Measurements from ENCODE around the gene DIRAS1.

Gene DIRAS1

DNA sequence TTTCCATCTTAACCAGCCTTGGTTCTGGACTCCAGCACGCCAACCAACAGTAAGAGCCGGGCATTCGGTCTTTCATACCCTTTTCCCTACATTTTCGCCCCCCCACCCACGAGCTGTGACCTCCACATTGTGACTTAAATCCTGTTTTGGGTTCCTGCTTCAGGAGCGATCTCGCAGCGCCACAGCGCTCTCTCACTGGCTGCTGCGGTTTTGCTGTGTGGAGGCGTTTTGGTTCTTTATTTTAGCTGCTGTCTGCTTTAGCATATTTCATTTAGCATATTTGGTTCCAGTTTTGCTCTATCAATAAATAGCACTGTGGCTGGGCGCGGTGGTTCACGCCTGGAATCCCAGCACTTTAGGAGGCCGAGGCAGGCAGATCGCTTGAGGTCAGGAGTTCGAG, 38.2 kb upstream of the DIRAS1 start:
- Mint-ChIP-seq H3K27me3 (no peaks in the 10 kb centered on the region), H3K36me3 (no peaks in the 10 kb centered on the region), H3K9me3 (ENCODE audit: low read depth) (no peaks in the 10 kb centered on the region), H3K4me3 (no peak overlapping the region), H3K27ac (no peak overlapping the region), H3K4me1 (ENCODE audit: low read depth) (peaks cover 2% of the 10 kb centered on the region)

DNA sequence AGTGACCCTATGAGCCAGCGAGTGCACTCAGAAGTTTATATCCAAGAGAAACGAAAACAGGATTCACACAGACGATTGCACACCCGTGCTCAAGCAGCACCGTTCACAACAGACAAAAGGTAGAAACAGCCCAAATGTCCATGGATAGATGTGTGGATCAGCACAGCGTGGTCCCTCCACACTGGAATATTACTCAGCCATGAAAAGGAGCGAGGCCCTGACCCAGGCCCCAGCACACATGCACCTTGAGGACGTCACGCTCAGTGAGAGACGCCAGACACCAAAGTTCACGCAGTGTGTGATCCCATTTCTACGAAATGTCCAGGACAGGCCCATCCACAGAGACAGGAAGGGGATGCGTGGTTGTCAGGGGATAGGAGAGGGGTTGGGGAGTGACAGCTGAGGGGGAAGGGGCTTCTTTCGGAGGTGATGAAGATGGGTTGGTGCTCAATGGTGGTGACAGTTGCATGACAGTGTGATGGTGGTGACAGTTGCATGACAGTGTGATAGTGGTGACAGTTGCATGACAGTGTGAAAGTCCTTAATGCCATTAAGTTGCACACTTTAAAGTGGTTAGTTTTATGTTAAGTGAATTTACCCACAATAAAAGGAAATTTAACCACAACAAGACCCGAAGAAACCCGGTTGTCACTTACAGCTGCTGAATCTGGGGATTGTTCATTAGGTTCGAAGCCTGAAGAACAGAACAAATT, 37.6 kb upstream of the DIRAS1 start:
- Mint-ChIP-seq H3K9me3 (ENCODE audit: low read depth) (no peaks in the 10 kb centered on the region), H3K27me3 (no peaks in the 10 kb centered on the region), H3K27ac (no peak overlapping the region), H3K36me3 (no peaks in the 10 kb centered on the region), H3K4me1 (ENCODE audit: low read depth) (peaks cover 2% of the 10 kb centered on the region), H3K4me3 (no peak overlapping the region)

DNA sequence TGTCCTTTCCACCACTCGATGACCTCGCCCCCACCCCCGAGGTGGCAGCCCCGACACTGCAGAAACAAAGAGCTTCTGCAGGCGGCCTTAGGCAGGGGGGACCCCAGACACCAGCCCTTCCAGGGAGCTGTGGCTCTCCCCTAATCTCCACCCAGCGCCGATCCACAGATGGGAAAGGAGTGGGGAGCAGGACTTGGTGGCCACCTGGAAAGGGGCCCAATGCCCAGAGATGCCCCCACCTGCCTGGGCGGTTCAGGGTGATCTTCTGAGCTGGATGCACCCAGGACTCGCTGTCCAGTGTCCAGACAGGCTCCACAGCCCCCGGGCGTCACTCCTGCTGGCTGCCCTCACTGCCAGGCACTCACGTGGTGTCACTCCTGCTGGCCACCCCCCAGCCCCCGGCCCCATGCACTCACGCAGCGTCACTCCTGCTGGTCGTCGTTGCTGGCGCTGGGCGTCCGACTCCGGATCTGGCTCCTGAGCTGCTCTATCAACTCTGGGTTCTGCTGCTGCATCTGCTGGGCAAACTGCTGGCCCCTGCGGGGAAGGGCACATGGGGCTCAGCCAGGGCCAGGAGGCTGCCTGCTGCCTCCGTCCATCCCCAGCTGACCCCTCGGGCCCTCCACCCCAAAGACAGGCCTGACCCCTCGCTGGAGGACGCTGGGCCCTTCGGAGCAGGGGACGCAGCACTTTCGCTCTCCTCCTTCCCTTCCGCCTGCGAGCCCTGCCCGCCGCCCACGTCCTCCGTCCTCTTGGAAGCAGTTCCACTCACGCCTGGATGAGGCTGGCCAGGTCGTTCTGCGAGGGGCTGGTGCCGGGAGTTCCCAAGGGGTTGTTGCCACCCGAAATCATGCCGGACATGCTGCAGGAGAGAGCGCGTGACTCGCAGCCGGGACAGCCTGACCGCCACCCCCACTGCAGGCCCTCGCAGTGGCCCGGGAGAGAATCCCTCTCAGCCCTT, 36.0 kb upstream of the DIRAS1 start:
- no peaks in the 10 kb centered on the region for H3K36me3 Mint-ChIP-seq
- peaks cover 2% of the 10 kb centered on the region for H3K4me1 Mint-ChIP-seq (ENCODE audit: low read depth)
- H3K4me3 Mint-ChIP-seq: no peak overlapping the region
- H3K27me3 Mint-ChIP-seq: no peaks in the 10 kb centered on the region
- H3K9me3 Mint-ChIP-seq (ENCODE audit: low read depth): no peaks in the 10 kb centered on the region
- no peak overlapping the region for H3K27ac Mint-ChIP-seq

DNA sequence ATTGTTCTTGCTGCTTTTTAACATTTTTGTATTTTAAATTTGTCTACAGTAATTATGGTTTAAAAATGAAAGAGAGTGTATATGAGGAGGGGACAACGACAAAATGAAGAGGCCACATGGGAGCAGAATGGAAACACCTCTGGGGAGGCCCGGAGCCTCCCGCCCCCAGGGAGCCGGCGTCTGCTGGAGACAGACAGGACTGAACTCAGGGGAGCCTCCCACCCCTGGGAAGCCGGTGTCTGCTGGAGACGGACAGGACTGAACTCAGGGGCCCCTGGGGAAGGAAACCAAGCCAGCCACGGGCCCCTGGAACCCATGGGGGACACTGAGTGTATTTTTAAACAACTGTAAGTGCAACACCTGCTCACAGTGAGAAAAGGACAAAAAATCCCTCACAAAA, 35.3 kb upstream of the DIRAS1 start:
- no peaks in the 10 kb centered on the region for H3K36me3 Mint-ChIP-seq

DNA sequence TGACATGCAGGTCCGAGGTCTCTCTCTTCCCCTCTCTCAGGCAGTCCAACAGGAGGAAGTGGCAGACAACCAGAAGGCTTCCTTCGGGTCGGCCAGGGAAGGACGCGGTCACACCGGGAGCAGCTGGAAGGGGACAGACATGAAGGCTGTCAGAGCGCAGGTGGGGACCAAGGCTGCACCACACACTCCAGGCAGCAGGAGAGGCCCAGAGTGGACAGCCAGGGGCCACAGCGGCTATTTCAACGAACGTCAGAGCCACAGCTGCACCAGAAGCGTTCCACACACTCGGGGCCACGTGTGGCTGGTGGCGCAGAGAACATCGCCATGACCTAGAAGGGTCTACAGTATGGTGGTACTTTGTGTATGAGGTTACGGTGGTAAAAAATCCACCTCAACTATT, 34.6 kb upstream of the DIRAS1 start:
- peaks cover 2% of the 10 kb centered on the region for H3K4me1 Mint-ChIP-seq (ENCODE audit: low read depth)
- H3K27me3 Mint-ChIP-seq: no peaks in the 10 kb centered on the region
- H3K9me3 Mint-ChIP-seq (ENCODE audit: low read depth): no peaks in the 10 kb centered on the region
- H3K27ac Mint-ChIP-seq: no peak overlapping the region
- H3K4me3 Mint-ChIP-seq: no peak overlapping the region
- no peaks in the 10 kb centered on the region for H3K36me3 Mint-ChIP-seq

More for the DNA sequence above, 35.3 kb upstream of the DIRAS1 start:
- Mint-ChIP-seq H3K9me3 (ENCODE audit: low read depth) (no peaks in the 10 kb centered on the region), H3K4me1 (ENCODE audit: low read depth) (peaks cover 2% of the 10 kb centered on the region), H3K27me3 (no peaks in the 10 kb centered on the region), H3K27ac (no peak overlapping the region), H3K4me3 (no peak overlapping the region)

DNA sequence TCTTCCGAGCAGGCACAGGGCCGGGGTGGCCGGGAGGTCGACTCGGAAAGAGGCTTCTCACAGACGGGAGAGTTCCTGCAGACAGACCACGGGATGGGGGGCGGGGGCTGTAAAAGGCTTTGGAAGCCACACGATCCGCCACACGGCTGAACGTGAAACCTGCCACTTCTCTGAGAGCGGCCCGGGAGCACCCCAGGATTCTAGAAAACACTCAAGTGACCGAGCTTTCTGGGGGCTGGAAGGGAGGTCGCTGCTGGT, 34.2 kb upstream of the DIRAS1 start:
- Mint-ChIP-seq H3K36me3 (no peaks in the 10 kb centered on the region), H3K4me1 (ENCODE audit: low read depth) (peaks cover 2% of the 10 kb centered on the region), H3K9me3 (ENCODE audit: low read depth) (no peaks in the 10 kb centered on the region), H3K27me3 (no peaks in the 10 kb centered on the region), H3K27ac (no peak overlapping the region), H3K4me3 (no peak overlapping the region)

DNA sequence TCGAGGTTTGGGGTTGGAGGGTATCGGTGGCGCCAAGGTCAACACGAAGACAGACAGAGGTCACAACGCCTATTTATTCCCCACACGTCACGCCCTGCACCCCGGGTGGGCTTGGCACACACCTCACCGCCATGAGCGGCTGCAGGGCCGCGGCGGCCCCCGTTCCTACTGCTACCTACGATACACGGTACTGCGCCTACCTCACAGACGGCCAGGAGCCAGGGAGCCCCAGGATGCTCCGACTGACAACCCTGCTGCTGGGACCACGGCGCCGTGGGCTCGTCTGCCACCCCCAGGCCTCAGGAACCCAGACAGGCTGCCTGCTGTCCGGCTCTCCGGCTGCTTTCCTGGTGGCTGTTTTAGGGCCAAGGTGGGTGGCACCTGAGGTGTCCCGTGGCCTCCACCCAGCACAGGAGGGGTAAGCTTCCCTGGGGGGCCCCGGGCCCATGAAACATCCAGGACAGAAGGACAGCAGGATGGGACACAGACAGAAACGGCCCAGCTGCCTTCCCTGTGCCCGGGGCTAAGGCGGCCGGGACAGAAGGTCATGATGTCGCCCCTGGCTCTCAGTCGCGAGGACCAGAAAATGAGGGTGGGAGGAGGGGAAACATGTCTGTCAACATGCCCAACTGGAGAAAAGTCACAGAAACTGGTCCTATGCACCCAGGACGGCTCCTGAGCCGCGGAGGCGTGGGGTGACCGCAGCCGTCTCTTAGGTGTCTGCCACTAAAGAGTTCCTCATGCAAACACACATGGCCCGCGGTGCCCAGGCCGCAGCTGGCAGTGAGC, 33.7 kb upstream of the DIRAS1 start:
- Mint-ChIP-seq H3K27ac (no peak overlapping the region), H3K9me3 (ENCODE audit: low read depth) (no peaks in the 10 kb centered on the region), H3K4me3 (no peak overlapping the region), H3K4me1 (ENCODE audit: low read depth) (peaks cover 2% of the 10 kb centered on the region), H3K36me3 (no peaks in the 10 kb centered on the region), H3K27me3 (no peaks in the 10 kb centered on the region)

DNA sequence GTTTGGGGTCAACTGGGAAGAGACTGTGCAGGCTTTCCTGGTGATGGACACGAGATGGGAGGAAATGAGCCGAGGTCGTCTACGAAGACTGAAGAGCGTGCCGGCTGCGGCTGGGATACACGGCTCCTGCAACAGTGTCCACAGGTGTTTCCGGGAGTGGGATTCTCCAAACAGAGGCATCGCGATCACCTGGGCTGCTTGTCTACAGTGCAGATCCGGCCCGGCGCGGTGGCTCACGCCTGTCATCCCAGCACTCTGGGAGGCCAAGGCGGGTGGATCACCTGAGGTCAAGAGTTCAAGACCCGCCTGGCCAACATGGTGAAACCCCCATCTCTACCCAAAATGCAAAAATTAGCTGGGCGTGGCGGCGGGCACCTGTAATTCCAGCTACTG, 30.3 kb upstream of the DIRAS1 start:
- Mint-ChIP-seq H3K4me1 (ENCODE audit: low read depth) (no peaks in the 10 kb centered on the region), H3K27me3 (no peaks in the 10 kb centered on the region), H3K36me3 (no peaks in the 10 kb centered on the region), H3K27ac (no peak overlapping the region), H3K9me3 (ENCODE audit: low read depth) (no peaks in the 10 kb centered on the region), H3K4me3 (no peak overlapping the region)

DNA sequence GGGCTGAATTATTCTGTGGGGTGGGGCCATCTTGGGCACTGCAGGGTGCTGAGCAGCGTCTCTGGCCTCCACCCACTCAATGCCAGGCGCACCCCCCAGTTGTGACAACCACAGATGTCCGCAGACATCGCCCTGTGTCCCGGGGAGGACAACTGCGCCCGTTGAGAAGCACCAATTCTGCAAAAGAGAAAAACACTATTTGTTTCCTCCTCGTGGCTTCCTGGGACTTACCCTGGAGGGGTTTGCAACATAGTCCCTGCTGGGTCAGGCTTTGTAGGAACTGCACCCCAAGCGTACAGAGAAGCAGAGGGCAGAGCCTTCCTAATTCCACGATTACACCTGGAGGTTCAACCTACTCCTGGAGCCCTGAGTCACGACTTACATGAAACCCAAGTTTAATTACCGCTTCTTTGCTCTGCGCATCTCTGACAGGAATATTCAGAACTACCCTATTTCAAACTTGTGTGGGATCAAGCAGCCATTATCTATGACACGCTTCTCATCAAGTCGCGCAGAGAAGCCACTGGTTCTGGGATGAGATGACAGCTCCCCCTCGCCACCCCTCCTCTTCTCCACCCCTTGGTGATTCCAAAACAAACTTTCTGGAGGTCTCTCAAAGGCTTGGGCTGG, 29.8 kb upstream of the DIRAS1 start:
- H3K4me3 Mint-ChIP-seq: no peak overlapping the region
- H3K4me1 Mint-ChIP-seq (ENCODE audit: low read depth): no peaks in the 10 kb centered on the region
- no peaks in the 10 kb centered on the region for H3K36me3 Mint-ChIP-seq
- no peak overlapping the region for H3K27ac Mint-ChIP-seq
- no peaks in the 10 kb centered on the region for H3K27me3 Mint-ChIP-seq
- H3K9me3 Mint-ChIP-seq (ENCODE audit: low read depth): no peaks in the 10 kb centered on the region

DNA sequence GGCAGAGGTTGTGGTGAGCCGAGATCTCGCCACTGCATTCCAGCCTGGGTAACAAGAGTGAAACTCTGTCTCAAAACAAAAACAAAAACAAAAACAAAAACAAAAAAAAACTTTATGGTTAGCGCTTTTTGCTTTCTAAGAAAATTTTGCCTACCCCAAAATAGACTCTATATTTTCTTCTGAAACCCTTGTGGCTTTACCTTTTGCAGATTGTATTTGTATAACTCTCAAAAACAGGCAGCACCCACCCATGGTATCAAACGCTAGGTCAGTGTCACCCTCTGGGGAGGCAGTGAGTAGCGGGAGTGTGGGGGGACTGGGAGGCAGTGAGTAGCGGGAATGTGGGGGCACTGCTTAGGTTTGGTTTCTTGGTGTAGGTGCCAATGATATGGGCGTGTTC, 26.2 kb upstream of the DIRAS1 start:
- H3K27me3 Mint-ChIP-seq: peaks cover 5% of the 10 kb centered on the region
- no peak overlapping the region for H3K4me3 Mint-ChIP-seq
- no peaks in the 10 kb centered on the region for H3K4me1 Mint-ChIP-seq (ENCODE audit: low read depth)
- H3K36me3 Mint-ChIP-seq: no peaks in the 10 kb centered on the region
- no peaks in the 10 kb centered on the region for H3K9me3 Mint-ChIP-seq (ENCODE audit: low read depth)
- no peak overlapping the region for H3K27ac Mint-ChIP-seq

DNA sequence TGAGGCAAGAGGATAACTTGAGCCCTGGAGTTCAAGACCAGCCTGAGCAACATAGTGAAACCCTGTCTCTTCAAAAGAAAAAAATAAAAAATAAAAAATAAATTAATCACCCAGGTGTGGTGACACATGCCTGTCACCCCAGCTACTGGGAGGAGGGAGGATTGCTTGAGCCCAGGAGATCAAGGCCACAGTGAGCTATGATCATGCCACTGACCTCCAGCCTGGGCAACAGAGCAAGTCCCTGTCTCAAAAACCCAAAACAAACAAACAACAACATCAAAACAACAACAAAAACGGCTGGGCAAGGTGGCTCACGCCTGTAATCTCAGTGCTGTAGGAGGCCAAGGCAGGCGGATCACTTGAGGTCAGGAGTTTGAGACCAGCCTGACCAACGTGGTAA, 22.9 kb upstream of the DIRAS1 start:
- no peaks in the 10 kb centered on the region for H3K9me3 Mint-ChIP-seq (ENCODE audit: low read depth)
- H3K27ac Mint-ChIP-seq: no peak overlapping the region
- no peaks in the 10 kb centered on the region for H3K36me3 Mint-ChIP-seq
- H3K4me3 Mint-ChIP-seq: no peak overlapping the region
- peaks cover 6% of the 10 kb centered on the region for H3K4me1 Mint-ChIP-seq (ENCODE audit: low read depth)
- peaks cover 11% of the 10 kb centered on the region for H3K27me3 Mint-ChIP-seq

DNA sequence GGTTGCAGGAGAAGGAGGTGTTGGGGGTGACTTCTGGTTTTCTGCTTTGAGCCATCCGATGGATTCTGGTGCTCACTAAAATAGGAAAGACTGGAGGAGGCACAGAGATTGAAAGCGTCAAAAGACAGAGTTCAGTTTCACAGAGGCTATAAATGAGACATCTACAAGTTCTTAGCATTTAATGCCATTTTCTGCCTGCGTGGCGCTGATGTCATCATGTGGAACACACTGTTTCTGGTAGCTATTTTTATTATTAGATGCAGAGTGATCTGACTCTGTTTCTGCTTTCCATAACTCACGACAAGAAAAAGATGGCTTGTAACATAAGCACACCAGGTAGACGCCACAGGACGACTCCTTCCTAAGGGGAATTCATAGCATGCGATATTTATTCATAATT, 21.9 kb upstream of the DIRAS1 start:
- Mint-ChIP-seq H3K27ac (no peak overlapping the region), H3K4me1 (ENCODE audit: low read depth) (peaks cover 12% of the 10 kb centered on the region), H3K4me3 (no peak overlapping the region), H3K27me3 (peaks cover 11% of the 10 kb centered on the region), H3K36me3 (no peaks in the 10 kb centered on the region), H3K9me3 (ENCODE audit: low read depth) (no peaks in the 10 kb centered on the region)

DNA sequence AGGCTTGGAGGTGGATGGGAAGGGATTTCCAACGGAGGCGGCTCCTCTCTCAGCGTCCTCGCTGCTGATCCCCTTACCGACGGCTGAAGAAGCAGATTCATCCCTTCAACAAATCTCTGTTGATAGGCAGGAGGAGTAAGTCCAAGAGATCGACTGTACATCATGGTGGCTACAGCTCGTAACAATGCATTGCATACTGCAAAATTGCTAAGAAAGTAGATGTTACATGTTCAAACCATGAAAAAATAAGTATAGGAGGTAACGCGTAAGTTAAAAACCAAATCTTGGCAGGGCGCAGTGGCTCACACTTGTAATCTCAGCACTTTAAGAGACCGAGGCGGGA, 19.1 kb upstream of the DIRAS1 start:
- H3K27ac Mint-ChIP-seq: no peak overlapping the region
- H3K9me3 Mint-ChIP-seq (ENCODE audit: low read depth): no peaks in the 10 kb centered on the region
- H3K36me3 Mint-ChIP-seq: peaks cover 6% of the 10 kb centered on the region
- peaks cover 20% of the 10 kb centered on the region for H3K4me1 Mint-ChIP-seq (ENCODE audit: low read depth)
- H3K27me3 Mint-ChIP-seq: peaks cover 11% of the 10 kb centered on the region
- peak overlapping the region; percentile 94 for H3K4me3 Mint-ChIP-seq

DNA sequence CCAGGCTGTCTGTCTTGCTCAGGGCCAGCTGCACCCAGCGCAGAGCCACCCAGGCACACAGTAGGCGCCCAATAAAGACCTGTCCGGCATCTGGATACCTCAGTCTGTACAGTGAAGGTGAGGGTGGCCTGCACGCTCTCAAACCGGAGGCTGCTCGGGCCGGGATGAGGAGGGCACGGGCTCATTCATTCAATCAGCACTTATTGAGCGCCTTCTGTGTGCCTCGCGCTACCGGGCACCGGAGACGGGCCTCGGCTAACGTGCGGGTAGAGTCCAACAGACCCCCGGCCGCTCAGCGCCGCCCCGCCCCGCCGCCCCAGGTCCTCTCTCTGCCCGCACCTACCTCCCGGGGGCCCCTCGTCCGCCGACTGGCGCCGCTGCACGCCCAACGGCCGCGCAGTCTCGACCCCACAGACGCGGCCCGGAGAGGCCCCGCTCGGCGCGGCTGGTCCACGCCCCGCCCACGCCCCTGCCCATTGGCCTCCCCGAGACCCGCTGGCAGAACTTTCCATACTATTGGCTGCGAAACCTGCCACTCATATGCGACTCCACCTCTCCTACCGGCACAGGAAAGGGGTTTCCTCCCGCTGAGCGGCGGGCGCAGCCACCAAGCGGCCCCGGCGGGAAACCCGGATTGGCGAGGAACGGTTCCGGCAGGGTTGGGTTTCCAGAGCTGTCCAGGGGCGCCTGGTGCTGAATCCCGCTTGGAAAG, 18.6 kb upstream of the DIRAS1 start, which contains the start of gene SLC39A3:
Gene SLC39A3 (minus strand): TSS at position 416 of the 712 bp plus-strand sequence. CDS start 2,760 bp downstream, outside the sequence.
- Mint-ChIP-seq H3K4me3 (peak within 1 kb of the TSS; percentile 94), H3K27ac (no peak within 1 kb of the TSS), H3K9me3 (ENCODE audit: low read depth) (no peaks in the 10 kb centered on the region), H3K36me3 (peaks cover 6% of the 10 kb centered on the region), H3K4me1 (ENCODE audit: low read depth) (peaks cover 20% of the 10 kb centered on the region), H3K27me3 (peaks cover 11% of the 10 kb centered on the region)
